ENCODE results near the gene FBXL7.

FBXL7 gene

DNA sequence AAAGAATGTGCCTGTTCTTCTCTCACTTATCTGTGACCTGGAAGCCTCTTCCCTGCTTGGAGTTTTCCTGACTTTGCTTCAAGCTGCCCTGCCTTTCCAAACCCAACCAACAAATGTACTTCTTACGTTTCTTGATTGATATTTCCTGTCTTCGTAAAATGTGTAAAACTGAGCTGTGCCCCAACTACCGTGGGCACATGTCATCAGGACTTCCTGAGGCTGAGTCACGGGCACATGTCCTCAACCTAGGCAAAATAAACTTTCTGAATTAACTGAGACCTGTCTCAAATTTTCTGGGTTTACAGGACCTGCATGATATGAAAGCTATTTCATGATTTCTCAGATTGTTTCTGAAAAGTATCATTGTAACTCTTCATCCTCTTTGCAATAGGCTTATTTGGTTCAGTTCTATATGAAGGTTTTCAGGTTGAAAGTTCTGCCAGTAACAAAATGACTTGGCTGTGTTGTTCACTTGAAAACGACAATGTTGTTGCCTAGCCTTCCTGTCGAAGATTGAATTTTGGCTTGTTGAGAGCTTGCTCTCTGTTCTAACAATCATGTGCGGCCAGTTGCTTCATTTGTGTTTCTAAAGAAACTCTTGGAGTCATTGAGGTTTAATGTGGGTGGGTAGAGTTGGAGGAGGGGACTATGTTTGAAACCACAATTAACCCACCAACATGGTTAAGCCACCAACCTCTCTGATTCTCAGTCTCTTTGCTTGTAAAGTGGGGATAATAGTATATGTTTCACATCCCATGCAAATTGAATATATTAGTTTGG is 145.6 kb downstream of the FBXL7 start:
- TF ChIP-seq, protein P1, sequence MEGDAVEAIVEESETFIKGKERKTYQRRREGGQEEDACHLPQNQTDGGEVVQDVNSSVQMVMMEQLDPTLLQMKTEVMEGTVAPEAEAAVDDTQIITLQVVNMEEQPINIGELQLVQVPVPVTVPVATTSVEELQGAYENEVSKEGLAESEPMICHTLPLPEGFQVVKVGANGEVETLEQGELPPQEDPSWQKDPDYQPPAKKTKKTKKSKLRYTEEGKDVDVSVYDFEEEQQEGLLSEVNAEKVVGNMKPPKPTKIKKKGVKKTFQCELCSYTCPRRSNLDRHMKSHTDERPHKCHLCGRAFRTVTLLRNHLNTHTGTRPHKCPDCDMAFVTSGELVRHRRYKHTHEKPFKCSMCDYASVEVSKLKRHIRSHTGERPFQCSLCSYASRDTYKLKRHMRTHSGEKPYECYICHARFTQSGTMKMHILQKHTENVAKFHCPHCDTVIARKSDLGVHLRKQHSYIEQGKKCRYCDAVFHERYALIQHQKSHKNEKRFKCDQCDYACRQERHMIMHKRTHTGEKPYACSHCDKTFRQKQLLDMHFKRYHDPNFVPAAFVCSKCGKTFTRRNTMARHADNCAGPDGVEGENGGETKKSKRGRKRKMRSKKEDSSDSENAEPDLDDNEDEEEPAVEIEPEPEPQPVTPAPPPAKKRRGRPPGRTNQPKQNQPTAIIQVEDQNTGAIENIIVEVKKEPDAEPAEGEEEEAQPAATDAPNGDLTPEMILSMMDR (IDR thresholded peaks at IDR 0.05), result no peak

DNA sequence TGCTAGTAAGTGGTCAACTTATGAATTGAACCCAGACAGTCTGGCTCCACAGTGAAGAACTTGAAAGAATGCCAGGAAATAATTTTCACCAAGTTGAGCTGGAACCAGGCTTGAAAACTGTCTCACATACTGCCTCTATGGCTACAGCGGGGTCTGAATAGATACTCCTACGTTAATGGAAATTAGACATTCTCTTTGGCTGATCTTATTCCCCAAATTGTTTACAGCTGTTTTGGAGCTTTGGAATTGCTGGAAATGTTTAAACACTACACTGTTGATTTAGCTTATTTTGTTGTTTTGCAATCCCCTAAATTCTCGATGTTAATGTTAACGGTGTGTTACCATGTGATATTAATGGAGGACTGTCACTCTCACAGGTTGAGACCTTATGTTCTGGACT is 146.4 kb downstream of the FBXL7 start:
- TF ChIP-seq, protein P1 (IDR thresholded peaks at IDR 0.05), result no peak

DNA sequence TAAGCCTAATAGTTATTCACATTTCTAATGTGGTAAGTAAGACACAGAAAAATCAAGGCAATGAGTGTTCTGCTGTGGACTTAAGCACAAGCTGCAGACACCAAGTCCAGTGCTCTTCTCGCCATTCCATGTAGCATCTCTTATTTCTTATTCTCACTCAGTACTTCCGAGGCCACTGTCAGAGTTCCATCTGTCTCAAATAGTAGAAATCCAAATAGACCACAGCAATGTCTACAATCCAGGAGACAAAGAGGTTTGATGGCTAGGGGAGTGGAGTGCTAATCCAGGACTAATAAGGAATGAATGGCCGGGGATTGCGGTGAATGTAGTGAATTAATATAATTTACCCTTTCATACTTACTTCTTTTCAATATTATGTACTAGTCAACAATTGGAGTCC is 147.3 kb downstream of the FBXL7 start:
- TF ChIP-seq, protein P1 (IDR thresholded peaks at IDR 0.05), result no peak

DNA sequence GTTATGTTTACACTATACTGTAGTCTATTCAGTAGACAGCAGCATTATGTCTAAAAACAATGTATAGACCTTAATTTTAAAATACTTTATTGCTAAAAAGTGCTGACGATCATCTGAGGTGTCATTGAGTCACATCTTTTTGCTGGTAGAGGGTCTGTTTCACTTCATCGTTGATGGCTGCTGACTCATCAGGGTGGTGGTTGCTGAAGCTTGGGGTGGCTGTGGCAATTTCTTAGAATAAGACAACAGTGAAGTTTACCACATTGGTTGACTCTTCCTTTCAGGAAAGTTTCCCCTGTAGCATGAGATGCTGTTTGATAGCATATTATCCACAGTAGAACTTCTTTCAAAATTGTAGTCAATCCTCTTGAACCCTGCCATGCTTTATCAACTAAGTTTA is 150.3 kb downstream of the FBXL7 start:
- TF ChIP-seq, protein P1 (IDR thresholded peaks at IDR 0.05), result no peak

DNA sequence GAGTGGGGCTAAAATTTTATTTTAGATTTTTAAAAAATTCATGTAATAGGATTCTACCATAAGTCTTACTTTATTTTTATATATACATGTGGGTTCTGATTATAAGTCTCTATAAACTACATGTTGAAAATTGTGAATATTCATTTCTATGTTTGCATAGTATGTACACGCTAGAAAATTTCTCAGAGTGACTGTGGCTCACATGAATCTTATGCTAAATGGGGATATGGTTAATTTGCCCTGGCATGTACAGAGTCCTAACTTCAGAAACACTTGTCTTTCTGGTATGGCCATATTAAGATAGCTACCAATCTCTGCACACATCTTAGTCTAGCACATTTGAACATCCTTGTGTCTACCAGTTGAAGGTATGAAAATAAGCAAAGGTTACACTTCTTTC is 154.8 kb downstream of the FBXL7 start:
- TF ChIP-seq, protein P1 (IDR thresholded peaks at IDR 0.05), result no peak

DNA sequence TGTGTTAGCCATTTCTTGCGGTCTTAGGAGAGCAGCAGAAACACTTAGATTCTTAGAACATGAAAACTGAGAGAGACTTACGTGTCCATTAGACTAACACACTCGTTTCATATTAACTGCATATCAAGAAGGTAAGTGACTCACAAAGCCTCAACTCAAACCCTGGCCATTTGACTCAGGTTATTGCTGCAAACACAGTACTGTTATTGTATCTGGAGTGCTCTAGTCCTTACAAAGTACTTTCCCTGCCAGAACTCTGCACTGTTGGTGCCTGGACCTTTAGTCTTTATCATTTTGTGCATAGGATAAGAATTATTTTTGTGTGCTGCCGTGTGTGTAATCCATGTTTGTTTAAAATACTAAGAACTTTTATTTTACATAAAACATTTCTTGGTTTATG is 155.7 kb downstream of the FBXL7 start:
- TF ChIP-seq, protein P1 (IDR thresholded peaks at IDR 0.05), result no peak

DNA sequence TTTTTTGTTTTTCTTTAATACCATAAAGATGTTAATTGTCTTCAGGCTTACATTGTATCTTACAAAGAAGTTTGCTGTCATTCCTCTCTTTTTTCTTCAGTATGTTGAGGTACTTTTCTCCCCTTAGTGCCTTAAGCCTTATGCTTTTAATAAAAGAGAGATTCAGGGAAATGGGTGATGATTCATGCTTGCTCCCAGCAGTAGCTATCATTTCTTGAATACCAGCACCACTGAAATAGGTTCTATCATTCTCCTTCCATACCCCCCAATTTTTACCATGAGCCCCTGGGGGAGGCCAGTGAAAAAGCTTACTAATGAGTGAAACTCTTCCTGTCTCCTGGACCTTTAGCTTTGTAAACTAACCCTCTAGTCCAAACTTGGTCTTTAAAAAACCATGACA is 165.0 kb downstream of the FBXL7 start:
- TF ChIP-seq, protein P1 (IDR thresholded peaks at IDR 0.05), result no peak

DNA sequence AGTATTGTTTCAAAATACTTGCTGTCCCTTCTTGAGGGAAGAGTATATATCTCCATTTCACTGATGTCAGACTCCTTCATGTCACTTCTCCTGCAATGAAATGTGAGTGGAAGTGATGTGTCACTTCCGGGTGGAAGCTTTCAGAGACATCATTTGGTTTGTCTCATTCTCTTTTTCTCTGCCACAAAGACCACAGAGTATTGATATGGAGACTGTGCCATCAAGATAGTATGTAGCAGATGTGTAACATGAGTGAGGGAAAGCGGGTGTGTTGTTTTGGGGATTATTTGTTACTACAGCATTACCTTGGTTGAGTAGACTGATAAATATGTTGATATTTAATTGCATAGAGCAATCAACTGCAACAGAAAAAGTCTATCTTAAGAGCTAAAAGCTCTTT is 169.8 kb downstream of the FBXL7 start:
- TF ChIP-seq, protein P1 (IDR thresholded peaks at IDR 0.05), result no peak
